ENCODE results near the gene THSD4.

THSD4 gene

DNA sequence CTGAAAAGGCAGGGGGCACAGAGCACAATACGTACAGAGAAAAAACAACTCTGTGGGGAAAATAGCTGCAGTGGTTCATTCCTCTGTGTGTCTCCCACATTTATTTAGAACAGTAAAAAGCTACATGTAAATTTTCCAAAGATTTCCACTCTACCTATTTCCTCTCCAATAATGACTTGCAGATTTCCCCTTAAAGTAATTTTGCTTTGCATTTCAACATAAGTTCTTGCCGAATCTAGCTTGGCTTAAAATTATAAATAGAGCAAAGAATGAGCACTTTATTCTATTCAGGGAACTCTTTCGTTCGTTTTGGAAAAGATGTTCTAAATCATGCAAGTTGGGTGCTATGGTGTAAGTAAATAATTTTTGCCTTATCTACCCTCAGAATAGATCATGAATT lies 636.9 kb downstream of the THSD4 start:
- TF ChIP-seq REST (IDR thresholded peaks at IDR 0.05; ENCODE audit: insufficient replicate concordance, low read depth): no peak
- no peak for TF ChIP-seq SPI1 (IDR thresholded peaks at IDR 0.05; ENCODE audit: borderline replicate concordance, low read depth)
- TF ChIP-seq POLR2AphosphoS5 (IDR thresholded peaks at IDR 0.05; ENCODE audit: low read depth): no peak
- TF ChIP-seq, protein P1, sequence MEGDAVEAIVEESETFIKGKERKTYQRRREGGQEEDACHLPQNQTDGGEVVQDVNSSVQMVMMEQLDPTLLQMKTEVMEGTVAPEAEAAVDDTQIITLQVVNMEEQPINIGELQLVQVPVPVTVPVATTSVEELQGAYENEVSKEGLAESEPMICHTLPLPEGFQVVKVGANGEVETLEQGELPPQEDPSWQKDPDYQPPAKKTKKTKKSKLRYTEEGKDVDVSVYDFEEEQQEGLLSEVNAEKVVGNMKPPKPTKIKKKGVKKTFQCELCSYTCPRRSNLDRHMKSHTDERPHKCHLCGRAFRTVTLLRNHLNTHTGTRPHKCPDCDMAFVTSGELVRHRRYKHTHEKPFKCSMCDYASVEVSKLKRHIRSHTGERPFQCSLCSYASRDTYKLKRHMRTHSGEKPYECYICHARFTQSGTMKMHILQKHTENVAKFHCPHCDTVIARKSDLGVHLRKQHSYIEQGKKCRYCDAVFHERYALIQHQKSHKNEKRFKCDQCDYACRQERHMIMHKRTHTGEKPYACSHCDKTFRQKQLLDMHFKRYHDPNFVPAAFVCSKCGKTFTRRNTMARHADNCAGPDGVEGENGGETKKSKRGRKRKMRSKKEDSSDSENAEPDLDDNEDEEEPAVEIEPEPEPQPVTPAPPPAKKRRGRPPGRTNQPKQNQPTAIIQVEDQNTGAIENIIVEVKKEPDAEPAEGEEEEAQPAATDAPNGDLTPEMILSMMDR (IDR thresholded peaks at IDR 0.05; ENCODE audit: insufficient read depth, low read length): no peak
- no peak for TF ChIP-seq GABPA (IDR thresholded peaks at IDR 0.05; ENCODE audit: low read depth)
- H3K4me3 ChIP-seq (replicated peaks; ENCODE audit: insufficient read depth, low read length): no peak overlapping the region
- no peak for DNase-seq (ENCODE audit: low read depth in 1 of 2, low spot score in 1 of 2)
- H3K27ac ChIP-seq (replicated peaks): no peak overlapping the region
- H3K27me3 ChIP-seq (ENCODE audit: insufficient read depth, poor library complexity, severe bottlenecking): peaks cover 3% of the 10 kb centered on the region

- TF ChIP-seq GABPA (IDR thresholded peaks at IDR 0.05; ENCODE audit: low read depth) (no peak), POLR2AphosphoS5 (IDR thresholded peaks at IDR 0.05; ENCODE audit: low read depth) (no peak), SPI1 (IDR thresholded peaks at IDR 0.05; ENCODE audit: borderline replicate concordance, low read depth) (no peak), REST (IDR thresholded peaks at IDR 0.05; ENCODE audit: insufficient replicate concordance, low read depth) (no peak)
- TF ChIP-seq, protein P1 (IDR thresholded peaks at IDR 0.05; ENCODE audit: insufficient read depth, low read length): no peak
- Histone ChIP-seq H3K27ac (replicated peaks) (no peak overlapping the region), H3K27me3 (ENCODE audit: insufficient read depth, poor library complexity, severe bottlenecking) (peaks cover 3% of the 10 kb centered on the region), H3K4me3 (replicated peaks; ENCODE audit: insufficient read depth, low read length) (no peak overlapping the region)
- no peak for DNase-seq (ENCODE audit: low read depth in 1 of 2, low spot score in 1 of 2)
Observed at GRCh38 chr15:71752604-71753289, 637.5 kb downstream of the THSD4 start.

DNA sequence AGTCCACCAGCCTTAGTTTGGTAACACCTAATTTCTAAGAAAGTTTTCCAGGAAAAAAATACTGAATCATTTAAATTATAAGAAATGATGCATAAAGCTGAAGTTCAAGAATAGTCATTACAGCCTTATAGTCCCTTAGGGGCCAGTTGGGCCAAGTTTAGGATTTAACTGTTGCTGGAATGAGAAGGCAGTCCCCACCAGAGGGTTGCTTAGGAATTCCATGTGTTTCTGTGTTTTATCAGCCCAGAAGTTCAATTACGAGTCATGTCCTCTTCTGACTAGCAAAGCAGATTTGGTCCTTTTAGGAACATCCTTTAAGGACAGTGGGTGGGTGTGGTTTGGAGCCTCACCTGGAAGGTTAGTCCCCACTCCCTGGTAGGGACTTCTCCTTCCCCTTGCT lies 638.1 kb downstream of the THSD4 start:
- Histone ChIP-seq H3K27me3 (ENCODE audit: insufficient read depth, poor library complexity, severe bottlenecking) (peaks cover 3% of the 10 kb centered on the region), H3K27ac (replicated peaks) (no peak overlapping the region), H3K4me3 (replicated peaks; ENCODE audit: insufficient read depth, low read length) (no peak overlapping the region)
- DNase-seq (ENCODE audit: low read depth in 1 of 2, low spot score in 1 of 2): no peak
- TF ChIP-seq POLR2AphosphoS5 (IDR thresholded peaks at IDR 0.05; ENCODE audit: low read depth) (no peak), SPI1 (IDR thresholded peaks at IDR 0.05; ENCODE audit: borderline replicate concordance, low read depth) (no peak)

DNA sequence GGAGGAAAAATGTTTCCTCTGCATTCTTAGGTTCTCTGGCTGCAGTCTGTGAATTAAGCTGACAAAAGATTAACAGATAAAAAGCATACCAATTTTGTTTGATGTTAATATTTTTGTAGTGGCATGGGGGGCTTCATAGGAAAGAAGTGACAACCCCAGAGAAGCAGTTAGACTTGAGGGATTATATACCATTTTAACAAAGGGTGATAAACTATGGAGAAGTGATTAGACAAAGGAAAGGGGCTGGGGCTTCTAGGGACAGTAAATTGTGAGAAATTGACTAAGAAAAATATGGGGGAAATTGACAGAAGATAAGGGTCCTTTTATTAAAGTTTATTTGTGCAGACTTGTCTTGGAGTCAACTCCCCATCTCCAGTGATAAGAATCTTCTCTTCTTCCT lies 639.4 kb downstream of the THSD4 start:
- Histone ChIP-seq H3K27me3 (ENCODE audit: insufficient read depth, poor library complexity, severe bottlenecking) (peaks cover 3% of the 10 kb centered on the region), H3K4me3 (replicated peaks; ENCODE audit: insufficient read depth, low read length) (no peak overlapping the region), H3K27ac (replicated peaks) (no peak overlapping the region)
- TF ChIP-seq, protein P1 (IDR thresholded peaks at IDR 0.05; ENCODE audit: insufficient read depth, low read length): no peak
- TF ChIP-seq REST (IDR thresholded peaks at IDR 0.05; ENCODE audit: insufficient replicate concordance, low read depth) (no peak), GABPA (IDR thresholded peaks at IDR 0.05; ENCODE audit: low read depth) (no peak), SPI1 (IDR thresholded peaks at IDR 0.05; ENCODE audit: borderline replicate concordance, low read depth) (no peak), POLR2AphosphoS5 (IDR thresholded peaks at IDR 0.05; ENCODE audit: low read depth) (no peak)
- no peak for DNase-seq (ENCODE audit: low read depth in 1 of 2, low spot score in 1 of 2)

All from HL-60 (cell line).